HCT116 (cell line): ENCODE data around the gene CDH1. TPM values are rescaled to one million over a fixed set of nuclear protein-coding genes. Genes with fewer than 3 reads are reported as not detected.

Experiments
- ATAC-seq: fragments of 200-7000 bp; cut with Tn5 transposase; 2 replicates; pipeline ENCODE4 v1.9.1; 2020; ENCODE audit warnings: mild to moderate bottlenecking, moderate library complexity
- BruUV-seq: library from RNA; stranded (reverse); fragments of 400-500 nt; replicated peaks from 2 replicates; lab custom pipeline; 2021; lab: Mats Ljungman, UMichigan
- CTCF ChIA-PET: fragments of 300-600 bp; sonication (Branson Sonifier 250); formaldehyde crosslinking; loops from one replicate; lab custom pipeline; 2021; ENCODE audit warnings: antibody characterized with exemption; lab: Charles Lee
- POLR2A ChIA-PET: fragments of 300-600, 350-600 bp; sonication (Branson Sonifier 250); formaldehyde crosslinking; loops from one replicate; lab custom pipeline; 2021; ENCODE audit warnings: antibody characterized with exemption; lab: Charles Lee
- RAD21 ChIA-PET, 2 experiments: fragments of 300-600 bp; sonication (Branson Sonifier 250); formaldehyde crosslinking; loops; one replicate each; lab custom pipeline; 2023; ENCODE audit warnings: low total read pairs in 2 of 2; ENCODE audit not compliant: uncharacterized antibody in 2 of 2, unreplicated experiment in 2 of 2, low non-redundant PET in 1 of 2; lab: Charles Lee
- DNase-seq: peaks from one replicate; pipeline ENCODE4 v3.0.0-alpha.2; 2010; ENCODE audit warnings: low read depth, low spot score
- H2AFZ ChIP-seq: fragments of 200-600 bp; shearing (Covaris generic), sonication (generic); 2 replicates; pipeline ENCODE4 v1.6.1; 2017; ENCODE audit warnings: low read depth, mixed run types, mixed read lengths, antibody characterized with exemption, low read length; ENCODE audit not compliant: poor library complexity, severe bottlenecking
- H3K27ac ChIP-seq: 2 replicates; pipeline ENCODE4 v1.5.1; 2012; ENCODE audit warnings: low read depth, low read length
- H3K27me3 ChIP-seq: fragments of 200-600 bp; sonication (generic); 2 replicates; pipeline ENCODE4 v1.6.1; 2016; ENCODE audit warnings: mixed run types, low read length, mixed read lengths; ENCODE audit not compliant: insufficient read depth
- H3K36me3 ChIP-seq, 2 experiments: fragments of 200-500 bp in 1 of 2; fragments of 200-600 bp in 1 of 2; sonication (Bioruptor generic) in 1 of 2; sonication (generic) in 1 of 2; 2 replicates each; pipeline versions ENCODE4 v1.5.1 to v1.6.1; 2014 to 2016; ENCODE audit warnings: low read length in 2 of 2, inconsistent platforms in 1 of 2, mixed read lengths in 1 of 2, mixed run types in 1 of 2; ENCODE audit not compliant: insufficient read depth in 2 of 2, control insufficient read depth in 1 of 2
- H3K4me1 ChIP-seq, 2 experiments: fragments of 200-600 bp in 1 of 2; sonication (generic) in 1 of 2; 2 replicates each; pipeline versions ENCODE4 v1.5.1 to v1.6.1; 2012 to 2017; ENCODE audit warnings: low read length in 2 of 2, inconsistent platforms in 1 of 2, mild to moderate bottlenecking in 1 of 2, mixed read lengths in 1 of 2, mixed run types in 1 of 2, moderate library complexity in 1 of 2; ENCODE audit not compliant: insufficient read depth in 2 of 2, control insufficient read depth in 1 of 2
- H3K4me2 ChIP-seq: fragments of 200-600 bp; sonication (generic); 2 replicates; pipeline ENCODE4 v1.6.1; 2017; ENCODE audit warnings: mixed run types, low read length, mixed read lengths
- H3K4me3 ChIP-seq, 2 experiments: fragments of 200-600 bp in 1 of 2; sonication (generic) in 1 of 2; replicated peaks in 1 of 2; 2 replicates each; pipeline ENCODE4 v1.5.1; 2011 to 2016; ENCODE audit warnings: low read length in 2 of 2, control low read depth in 1 of 2, low read depth in 1 of 2, mild to moderate bottlenecking in 1 of 2, mixed read lengths in 1 of 2, mixed run types in 1 of 2
- H3K79me2 ChIP-seq: fragments of 200-600 bp; sonication (generic); 2 replicates; pipeline ENCODE4 v1.6.1; 2017; ENCODE audit warnings: mild to moderate bottlenecking, mixed run types, low read length, moderate library complexity, mixed read lengths; ENCODE audit not compliant: insufficient read depth
- H3K9ac ChIP-seq: fragments of 200-600 bp; sonication (generic); 2 replicates; pipeline ENCODE4 v1.6.1; 2016; ENCODE audit warnings: low read length, mixed read lengths
- H3K9me2 ChIP-seq: fragments of 200-600 bp; sonication (generic), shearing (Covaris generic); 2 replicates; pipeline ENCODE4 v1.6.1; 2017; ENCODE audit warnings: mixed run types, mild to moderate bottlenecking, moderate library complexity; ENCODE audit not compliant: insufficient read depth
- H3K9me3 ChIP-seq, 2 experiments: fragments of 200-500 bp in 1 of 2; fragments of 200-600 bp in 1 of 2; sonication (Bioruptor generic) in 1 of 2; sonication (generic) in 1 of 2; 2 replicates each; pipeline ENCODE4 v1.6.1; 2014 to 2017; ENCODE audit warnings: low read length in 2 of 2, mixed read lengths in 2 of 2, inconsistent platforms in 1 of 2, low read depth in 1 of 2, mild to moderate bottlenecking in 1 of 2, mixed run types in 1 of 2, moderate library complexity in 1 of 2; ENCODE audit not compliant: control insufficient read depth in 1 of 2, insufficient read depth in 1 of 2
- H4K20me1 ChIP-seq: fragments of 200-600 bp; sonication (generic), shearing (Covaris generic); 2 replicates; pipeline ENCODE4 v1.6.1; 2017; ENCODE audit warnings: mixed run types, mild to moderate bottlenecking, moderate library complexity; ENCODE audit not compliant: insufficient read depth
- EGR1 ChIP-seq: IDR thresholded peaks from 2 replicates; pipeline ENCODE4 v1.6.1; 2012; ENCODE audit warnings: low read depth
- EZH2 ChIP-seq: fragments of 200-600 bp; sonication (generic); IDR thresholded peaks from 2 replicates; pipeline ENCODE4 v1.6.1; 2017; ENCODE audit warnings: antibody characterized with exemption, mixed run types
- EZH2phosphoT487 ChIP-seq: fragments of 200-600 bp; IDR thresholded peaks from 2 replicates; pipeline ENCODE4 v1.6.1; 2018; ENCODE audit warnings: antibody characterized with exemption, borderline replicate concordance
- FOSL1 ChIP-seq: IDR thresholded peaks from 2 replicates; pipeline ENCODE4 v1.6.1; 2012; ENCODE audit warnings: low read depth
- POLR2AphosphoS5 ChIP-seq: IDR thresholded peaks from 2 replicates; pipeline ENCODE4 v1.6.1; 2011; ENCODE audit warnings: mild to moderate bottlenecking, low read depth, low read length, moderate library complexity
- SRF ChIP-seq: IDR thresholded peaks from 2 replicates; pipeline ENCODE4 v1.6.1; 2012; ENCODE audit warnings: low read depth
- ZNF274 ChIP-seq: fragments of 200-500 bp; sonication (Bioruptor generic); IDR thresholded peaks from 2 replicates; pipeline ENCODE4 v1.6.1; 2014; ENCODE audit warnings: mild to moderate bottlenecking, low read depth, low read length, inconsistent platforms
- intact Hi-C: fragments of 100-400 bp; cut with micrococcal nuclease; formaldehyde crosslinking; loops from 2 replicates; pipeline ENCODE4 v1.10.0; 2022
- total RNA-seq: library from RNA; stranded (reverse); gene quantifications from one replicate; pipeline ENCODE4 v1.2.1, GENCODE V29; 2021; ENCODE audit not compliant: unreplicated experiment
- TF ChIP-seq, protein P1 (sequence below): IDR thresholded peaks from 2 replicates; pipeline ENCODE4 v1.6.1; 2012
- TF ChIP-seq, protein P2 (sequence below), 3 experiments: fragments of 200-600 bp in 1 of 3; sonication (generic) in 1 of 3; IDR thresholded peaks in 2 of 3; conservative IDR thresholded peaks in 1 of 3; 2 replicates each; pipeline ENCODE4 v1.5.1; 2012 to 2017; ENCODE audit warnings: low read depth in 2 of 3, low read length in 2 of 3, antibody characterized with exemption in 1 of 3, borderline replicate concordance in 1 of 3, control low read depth in 1 of 3, mild to moderate bottlenecking in 1 of 3, mixed read lengths in 1 of 3, mixed run types in 1 of 3, moderate library complexity in 1 of 3; ENCODE audit not compliant: insufficient read depth in 1 of 3

CDH1 gene
- total RNA-seq, 1 experiment from 2014 or later: 73.2 TPM

DNA sequence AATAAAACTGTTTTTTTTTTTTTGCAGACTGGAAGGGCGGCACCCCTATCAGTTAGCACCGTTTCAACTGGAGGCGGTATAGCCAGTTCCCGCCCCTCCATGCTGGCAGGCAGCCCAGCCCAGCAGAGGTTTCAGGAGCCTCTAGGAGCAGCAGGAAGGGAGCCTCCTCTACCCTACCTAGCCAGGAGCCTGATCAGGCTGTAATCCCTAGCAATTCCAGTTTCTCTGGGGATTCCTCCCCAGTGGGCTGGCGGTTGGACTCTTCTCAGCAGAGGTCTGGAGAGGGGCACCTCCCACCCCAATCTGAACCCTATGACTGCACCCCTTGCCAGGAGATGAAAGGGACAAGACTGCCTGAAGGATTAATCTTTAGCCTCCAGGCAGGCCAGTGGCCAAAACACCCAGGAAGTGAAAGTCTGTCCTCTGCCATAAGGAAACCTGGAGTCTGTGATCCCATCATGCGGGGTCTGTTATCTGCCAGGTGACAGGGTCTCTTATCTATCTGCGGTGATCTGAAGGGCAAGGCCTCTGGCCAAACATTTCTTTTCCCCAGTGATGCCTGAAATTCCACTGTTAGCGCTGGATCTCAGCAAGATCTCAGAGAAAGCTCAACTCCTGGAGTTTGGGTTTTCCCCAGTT lies 4.9 kb upstream of the CDH1 start (continued):
- TF ChIP-seq ZNF274 (no peak), POLR2AphosphoS5 (peak; percentile 45; the same call in 1 of the 2 replicates)

DNA sequence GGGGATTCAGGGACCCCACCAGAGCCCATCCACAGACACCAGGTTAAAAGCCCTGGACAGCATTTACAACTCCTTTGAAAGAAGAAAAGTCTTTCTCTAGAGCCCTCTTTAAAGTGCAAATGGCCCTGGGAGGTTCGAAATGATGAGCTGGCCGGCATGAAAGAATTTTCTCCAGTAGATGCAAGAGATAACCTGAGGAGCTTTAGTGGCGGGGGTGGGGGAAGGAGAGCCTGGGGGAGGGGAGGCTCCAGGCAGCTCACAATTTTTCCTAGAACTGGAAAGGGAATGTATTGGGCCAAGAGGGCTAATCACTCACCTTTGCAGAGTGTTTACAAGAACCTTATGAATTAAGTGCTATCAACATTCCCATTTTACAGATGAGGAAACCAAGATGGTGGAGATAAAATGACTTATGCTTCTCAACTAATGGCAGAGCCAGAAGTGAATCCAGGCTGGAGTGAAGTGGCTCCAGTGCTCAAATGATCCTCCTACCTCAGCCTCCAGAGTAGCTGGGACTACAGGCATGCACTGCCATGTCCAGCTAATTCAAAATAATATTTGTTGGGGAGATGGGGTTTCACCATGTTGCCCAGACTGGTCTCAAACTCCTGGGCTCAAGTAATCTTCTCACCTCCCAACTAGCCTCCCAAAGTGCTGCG lies 4.2 kb upstream of the CDH1 start:
- TF ChIP-seq, protein P1, sequence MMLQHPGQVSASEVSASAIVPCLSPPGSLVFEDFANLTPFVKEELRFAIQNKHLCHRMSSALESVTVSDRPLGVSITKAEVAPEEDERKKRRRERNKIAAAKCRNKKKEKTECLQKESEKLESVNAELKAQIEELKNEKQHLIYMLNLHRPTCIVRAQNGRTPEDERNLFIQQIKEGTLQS: no peak
- TF ChIP-seq EZH2phosphoT487 (no peak), SRF (no peak)
- Histone ChIP-seq H3K9ac (peak overlapping the region; percentile 41), H3K79me2 (peaks cover 8% of the 10 kb centered on the region; the same call in 1 of the 2 replicates), H3K36me3 (no peaks in the 10 kb centered on the region), H3K9me3 (no peaks in the 10 kb centered on the region), H3K9me2 (no peaks in the 10 kb centered on the region), H3K27me3 (no peaks in the 10 kb centered on the region), H3K27ac (peak overlapping the region; percentile 45), H3K4me2 (peak overlapping the region; percentile 86), H3K4me3 (peak overlapping the region in 1 of 2 experiments; percentile 46; a peak in 2 of 4 replicates), H3K4me1 (peaks cover 17 to 27% of the 10 kb centered on the region in 2 experiments), H2AFZ (peak overlapping the region; percentile 77), H4K20me1 (no peaks in the 10 kb centered on the region)
- intact Hi-C loops: no loop called here
- ATAC-seq: no peak
- no TSS peak for BruUV-seq
- no peak for DNase-seq
- ChIA-PET RAD21 (no interaction called here), CTCF (interaction anchor here (1.9 kb wide), 1 partner anchor 142 kb away, joined by 5 read pairs; no protein-coding TSS in a partner anchor), POLR2A (no interaction called here)

DNA sequence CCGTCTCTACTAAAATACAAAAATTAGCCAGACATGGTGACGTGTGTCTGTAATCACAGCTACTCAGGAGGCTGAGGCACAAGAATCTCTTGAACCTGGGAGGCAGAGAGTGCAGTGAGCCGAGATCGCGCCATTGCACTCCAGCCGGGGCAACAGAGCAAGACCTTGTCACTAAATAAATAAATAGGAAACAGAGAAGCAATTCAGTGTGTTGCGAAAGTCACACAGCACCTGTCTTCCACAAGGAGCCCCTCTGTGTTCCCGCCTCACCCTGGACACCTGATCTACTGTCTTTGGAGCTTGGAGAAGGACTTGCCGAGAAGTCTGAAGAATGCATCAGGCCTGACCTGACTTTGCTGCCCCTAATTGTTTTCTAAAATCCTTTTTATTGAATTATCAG lies 3.5 kb upstream of the CDH1 start:
- no peak overlapping the region for H3K9ac ChIP-seq
- intact Hi-C loops: no loop called here
- ATAC-seq (no peak), DNase-seq (no peak)
- H3K9me2 ChIP-seq: no peaks in the 10 kb centered on the region
- BruUV-seq: no TSS peak
- CTCF ChIA-PET: interaction anchor here (1.9 kb wide), 1 partner anchor 143 kb away, joined by 5 read pairs; no protein-coding TSS in a partner anchor
- H3K4me3 ChIP-seq: no peak overlapping the region
- H3K4me2 ChIP-seq: no peak overlapping the region
- H3K27ac ChIP-seq: no peak overlapping the region
- POLR2A ChIA-PET: no interaction called here
- H2AFZ ChIP-seq: no peak overlapping the region
- H4K20me1 ChIP-seq: no peaks in the 10 kb centered on the region
- H3K27me3 ChIP-seq: no peaks in the 10 kb centered on the region
- H3K36me3 ChIP-seq: no peaks in the 10 kb centered on the region
- H3K79me2 ChIP-seq: peaks cover 12% of the 10 kb centered on the region; the same call in 1 of the 2 replicates
- RAD21 ChIA-PET: no interaction called here
- H3K4me1 ChIP-seq: peaks cover 21 to 32% of the 10 kb centered on the region in 2 experiments
- no peaks in the 10 kb centered on the region for H3K9me3 ChIP-seq
- TF ChIP-seq, protein P2, sequence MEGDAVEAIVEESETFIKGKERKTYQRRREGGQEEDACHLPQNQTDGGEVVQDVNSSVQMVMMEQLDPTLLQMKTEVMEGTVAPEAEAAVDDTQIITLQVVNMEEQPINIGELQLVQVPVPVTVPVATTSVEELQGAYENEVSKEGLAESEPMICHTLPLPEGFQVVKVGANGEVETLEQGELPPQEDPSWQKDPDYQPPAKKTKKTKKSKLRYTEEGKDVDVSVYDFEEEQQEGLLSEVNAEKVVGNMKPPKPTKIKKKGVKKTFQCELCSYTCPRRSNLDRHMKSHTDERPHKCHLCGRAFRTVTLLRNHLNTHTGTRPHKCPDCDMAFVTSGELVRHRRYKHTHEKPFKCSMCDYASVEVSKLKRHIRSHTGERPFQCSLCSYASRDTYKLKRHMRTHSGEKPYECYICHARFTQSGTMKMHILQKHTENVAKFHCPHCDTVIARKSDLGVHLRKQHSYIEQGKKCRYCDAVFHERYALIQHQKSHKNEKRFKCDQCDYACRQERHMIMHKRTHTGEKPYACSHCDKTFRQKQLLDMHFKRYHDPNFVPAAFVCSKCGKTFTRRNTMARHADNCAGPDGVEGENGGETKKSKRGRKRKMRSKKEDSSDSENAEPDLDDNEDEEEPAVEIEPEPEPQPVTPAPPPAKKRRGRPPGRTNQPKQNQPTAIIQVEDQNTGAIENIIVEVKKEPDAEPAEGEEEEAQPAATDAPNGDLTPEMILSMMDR (IDR thresholded peaks at IDR 0.05 in 2 of 3, conservative IDR thresholded peaks at IDR 0.05 in 1 of 3; ENCODE audit: borderline replicate concordance in 1 of 3, insufficient read depth in 1 of 3, low read depth in 2 of 3, low read length in 2 of 3): no peak
- TF ChIP-seq EGR1 (no peak), FOSL1 (no peak), ZNF274 (no peak), EZH2 (no peak)
- TF ChIP-seq, protein P1: no peak
